ENCODE measurements around the gene PHF19.
A peak's percentile ranks its signal among the peaks of the same experiment; 100 is the strongest.

The PHF19 gene

DNA sequence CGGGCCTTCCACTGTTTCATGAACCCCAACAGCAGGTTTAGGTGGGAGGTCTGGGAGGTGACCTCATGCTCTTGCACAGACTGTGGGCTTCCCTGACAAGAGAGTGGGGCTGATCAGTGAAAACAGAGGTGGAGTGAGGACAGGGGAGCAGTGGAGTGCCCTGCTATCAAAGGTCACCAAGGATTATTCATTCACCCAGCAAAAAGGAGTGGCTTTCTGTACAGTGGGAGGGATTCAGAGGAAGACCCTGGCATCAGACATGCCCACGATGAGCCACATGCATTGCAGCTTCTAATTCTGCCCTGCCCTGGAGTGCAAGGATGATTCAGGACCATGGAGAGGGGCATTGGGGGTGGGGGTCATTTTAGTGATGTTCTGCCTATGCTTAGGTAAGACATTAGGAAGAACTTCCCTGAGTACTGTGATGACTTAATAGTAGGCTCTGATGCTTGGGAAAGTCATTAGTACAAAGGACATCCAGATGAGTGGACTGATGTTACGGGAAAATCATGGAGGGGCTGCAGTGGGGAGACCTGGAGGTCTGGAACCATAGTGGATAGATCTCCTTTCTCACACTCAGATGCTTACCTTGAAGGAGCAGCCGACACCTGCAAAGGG is 36.8 kb upstream of the PHF19 start:
- no peak for DNase-seq

DNA sequence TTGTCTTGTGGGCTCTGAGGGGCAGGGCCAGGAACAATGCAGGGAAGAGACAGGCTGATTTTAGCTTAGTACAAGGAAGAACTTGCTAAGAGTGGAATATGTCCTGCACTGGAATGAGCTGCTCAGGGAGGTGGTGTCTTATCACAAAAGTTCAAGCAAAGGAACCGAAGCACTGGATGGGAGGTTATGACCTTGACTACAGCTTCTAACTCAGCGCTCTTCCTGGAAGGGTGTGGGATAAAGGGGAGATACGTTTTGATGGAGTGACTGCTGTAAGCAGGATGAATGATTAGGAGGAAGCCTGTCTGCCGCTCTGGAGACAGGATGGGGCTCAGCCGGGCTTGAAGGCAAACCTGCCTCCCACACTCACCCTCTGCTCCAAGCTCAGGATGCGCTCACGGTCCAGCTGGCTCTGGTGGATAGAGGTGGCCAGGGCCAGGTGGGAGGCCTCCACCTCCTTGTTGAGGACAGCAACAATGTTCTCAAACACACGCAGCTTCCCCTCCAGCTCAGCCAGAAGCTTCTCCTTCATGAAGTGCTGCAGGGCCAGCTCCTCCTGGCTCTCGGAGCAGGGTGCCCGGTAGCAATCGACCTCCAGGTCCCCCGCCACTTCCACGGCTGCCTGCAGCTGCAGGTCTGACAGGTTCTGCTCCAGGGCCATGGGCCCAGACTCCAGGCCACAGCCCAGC is 36.1 kb upstream of the PHF19 start:
- no peak for DNase-seq

DNA sequence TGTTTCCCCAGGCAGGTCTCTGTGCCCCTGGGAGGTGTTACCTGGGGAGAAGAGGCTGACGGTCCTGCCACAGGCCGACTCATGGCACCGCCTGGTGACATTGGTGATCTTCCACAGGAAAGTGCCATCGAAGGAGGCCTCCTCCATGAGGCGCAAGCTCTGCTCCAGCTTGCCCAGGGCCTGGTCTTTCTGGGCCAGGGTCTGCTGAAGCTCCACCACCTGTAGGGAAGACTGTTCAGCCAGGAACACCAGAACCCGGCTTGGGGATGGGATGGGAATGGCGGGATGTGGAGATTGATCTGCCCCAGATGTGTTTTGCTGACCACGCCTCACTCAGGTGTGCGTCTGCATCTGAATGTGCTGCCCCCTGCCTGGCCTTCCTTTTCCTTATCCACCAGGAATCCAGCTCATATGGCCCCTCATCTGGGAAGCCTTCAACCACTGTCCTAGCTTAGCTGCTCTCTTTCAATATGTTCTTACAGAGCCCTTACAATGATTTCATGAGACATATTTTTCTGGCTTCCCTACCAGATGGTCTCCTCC is 34.4 kb upstream of the PHF19 start:
- DNase-seq = no peak

DNA sequence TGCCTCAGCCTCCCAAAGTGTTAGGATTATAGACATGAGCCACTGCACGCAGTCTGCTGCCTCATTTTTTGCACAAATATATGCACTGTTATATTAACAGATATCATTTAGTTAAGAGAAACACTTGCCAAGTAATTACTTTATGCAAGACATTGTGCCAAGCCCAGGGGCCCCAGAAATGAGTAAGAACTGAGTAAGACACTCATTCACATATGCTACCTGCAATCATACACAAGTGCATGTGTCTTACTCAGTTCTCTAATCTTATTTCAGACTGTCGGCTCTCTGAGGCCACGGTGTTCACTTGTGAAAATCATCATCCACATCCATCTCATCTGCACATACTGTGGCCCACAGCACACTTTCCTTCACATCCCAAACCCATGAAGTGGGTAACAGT is 33.7 kb upstream of the PHF19 start:
- no peak for DNase-seq

DNA sequence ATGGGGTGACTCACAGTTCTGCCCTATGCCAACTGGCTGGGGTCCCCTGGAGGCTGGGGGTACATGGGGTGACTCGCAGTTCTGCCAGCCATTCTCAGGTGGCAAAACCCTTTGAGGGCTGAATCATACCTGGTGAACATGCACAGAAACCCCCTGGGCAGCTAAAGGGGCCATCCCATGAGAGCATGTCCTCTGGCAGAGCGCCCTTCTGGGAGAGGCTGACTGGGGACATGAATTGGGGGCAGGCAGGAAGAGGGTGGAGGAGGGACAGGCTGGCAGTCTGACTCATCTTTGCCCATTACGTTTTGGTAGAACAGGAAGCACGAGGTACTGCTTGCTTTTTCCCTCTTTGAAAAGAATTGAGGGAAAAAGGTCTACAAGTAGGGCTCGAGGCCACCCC is 32.9 kb upstream of the PHF19 start:
- peak; percentile 70 for DNase-seq

DNA sequence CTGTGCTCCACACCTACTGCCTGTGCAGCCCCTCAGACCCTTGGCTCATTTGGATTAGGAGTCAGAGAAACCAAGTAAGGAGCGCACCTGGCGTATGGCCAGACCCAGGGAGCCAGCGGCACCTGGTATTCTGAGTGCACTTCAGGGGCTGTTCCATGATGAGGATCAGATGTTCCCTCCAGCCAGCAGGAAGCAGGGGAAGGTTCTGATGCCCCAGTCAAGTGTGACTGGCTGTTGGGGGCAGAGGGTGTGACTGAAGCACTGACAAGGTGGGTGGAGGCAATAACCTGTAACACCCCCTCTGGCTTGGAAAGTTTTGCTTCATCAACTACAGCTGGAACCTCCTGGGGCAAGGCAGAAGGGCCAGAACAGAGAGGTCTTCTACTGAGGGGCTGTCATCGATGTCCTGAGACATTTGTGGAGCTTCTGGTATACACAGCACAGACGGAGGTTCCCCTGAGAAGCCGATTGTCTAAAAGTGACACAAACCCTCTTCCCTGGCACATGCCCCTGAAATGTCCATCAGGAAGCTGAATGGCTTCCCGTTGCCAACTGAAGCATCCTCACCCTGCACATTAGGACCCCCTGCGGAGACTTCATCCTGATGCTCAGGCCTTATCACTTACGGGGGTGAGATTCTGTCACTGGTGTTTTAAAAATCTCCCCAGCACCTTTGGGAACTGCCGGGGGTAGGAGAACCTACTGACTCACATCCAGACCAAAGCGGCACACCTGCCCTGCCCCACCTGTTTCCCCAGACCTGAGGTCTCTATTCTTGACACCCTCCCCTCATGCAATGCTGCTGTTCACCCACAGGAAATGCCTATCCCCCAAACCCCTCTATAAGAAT is 28.6 kb upstream of the PHF19 start:
- peak; percentile 54 for DNase-seq

DNA sequence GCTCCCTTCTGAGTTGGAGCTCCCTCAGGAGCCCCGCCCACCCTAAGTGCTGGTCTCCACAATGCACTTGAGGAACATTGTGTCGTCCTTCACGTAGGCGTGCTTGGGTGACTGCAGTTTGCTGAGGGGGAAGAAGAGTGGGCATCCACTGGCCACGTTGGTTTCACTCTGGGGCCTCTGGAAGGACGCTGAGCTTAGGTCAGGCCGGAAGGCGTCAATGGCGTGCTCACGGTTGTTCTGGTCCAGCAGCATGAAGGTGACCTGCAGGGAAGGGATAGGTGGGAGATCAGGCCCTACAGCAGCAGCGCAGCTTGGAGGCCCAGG is 28.0 kb upstream of the PHF19 start:
- DNase-seq = no peak

DNA sequence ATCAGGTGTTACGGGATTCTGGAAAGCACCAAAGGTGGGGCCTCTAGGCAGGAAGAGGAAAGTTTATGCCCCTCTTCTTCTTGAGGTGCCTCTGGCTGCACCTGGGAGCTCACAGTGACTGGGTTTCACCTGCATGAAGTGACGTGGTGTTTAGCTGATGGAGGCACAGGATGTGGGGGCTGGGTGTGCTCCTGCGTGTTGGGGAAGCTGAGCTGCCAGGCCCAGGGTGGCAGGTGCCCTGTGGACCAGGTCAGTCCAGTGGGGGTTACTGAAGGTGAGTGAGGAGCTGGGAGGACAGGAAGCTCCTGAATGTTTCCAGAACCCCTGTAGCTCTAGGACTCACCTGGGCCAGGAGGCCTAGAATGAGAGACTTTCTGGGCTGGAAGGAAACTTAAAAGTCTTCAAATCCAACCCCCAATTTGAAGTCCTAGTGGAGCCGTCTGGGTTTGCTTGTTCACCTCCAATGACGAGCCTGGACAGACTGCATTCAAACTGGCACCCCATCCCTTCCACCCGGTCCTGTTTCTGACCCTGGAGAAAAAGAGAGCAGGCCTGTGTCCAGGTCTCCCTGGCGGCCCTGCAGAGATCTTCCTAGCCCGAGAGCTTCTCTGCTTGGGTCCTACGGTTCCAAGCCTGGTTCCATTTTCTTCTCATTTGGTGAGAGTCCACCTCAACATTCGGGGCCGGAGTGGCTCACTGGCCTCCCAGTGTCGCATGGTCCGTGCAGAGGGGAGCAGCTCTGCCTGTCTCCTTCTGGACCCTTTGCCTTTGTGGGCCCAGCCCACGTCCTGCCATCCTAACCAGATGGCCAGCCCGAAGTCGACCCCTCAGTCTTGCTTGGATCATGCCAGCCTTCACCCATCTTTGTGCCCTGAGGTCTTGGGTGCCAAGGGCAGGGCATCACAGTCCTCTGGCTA is 27.3 kb upstream of the PHF19 start:
- peak; percentile 84 for DNase-seq

DNA sequence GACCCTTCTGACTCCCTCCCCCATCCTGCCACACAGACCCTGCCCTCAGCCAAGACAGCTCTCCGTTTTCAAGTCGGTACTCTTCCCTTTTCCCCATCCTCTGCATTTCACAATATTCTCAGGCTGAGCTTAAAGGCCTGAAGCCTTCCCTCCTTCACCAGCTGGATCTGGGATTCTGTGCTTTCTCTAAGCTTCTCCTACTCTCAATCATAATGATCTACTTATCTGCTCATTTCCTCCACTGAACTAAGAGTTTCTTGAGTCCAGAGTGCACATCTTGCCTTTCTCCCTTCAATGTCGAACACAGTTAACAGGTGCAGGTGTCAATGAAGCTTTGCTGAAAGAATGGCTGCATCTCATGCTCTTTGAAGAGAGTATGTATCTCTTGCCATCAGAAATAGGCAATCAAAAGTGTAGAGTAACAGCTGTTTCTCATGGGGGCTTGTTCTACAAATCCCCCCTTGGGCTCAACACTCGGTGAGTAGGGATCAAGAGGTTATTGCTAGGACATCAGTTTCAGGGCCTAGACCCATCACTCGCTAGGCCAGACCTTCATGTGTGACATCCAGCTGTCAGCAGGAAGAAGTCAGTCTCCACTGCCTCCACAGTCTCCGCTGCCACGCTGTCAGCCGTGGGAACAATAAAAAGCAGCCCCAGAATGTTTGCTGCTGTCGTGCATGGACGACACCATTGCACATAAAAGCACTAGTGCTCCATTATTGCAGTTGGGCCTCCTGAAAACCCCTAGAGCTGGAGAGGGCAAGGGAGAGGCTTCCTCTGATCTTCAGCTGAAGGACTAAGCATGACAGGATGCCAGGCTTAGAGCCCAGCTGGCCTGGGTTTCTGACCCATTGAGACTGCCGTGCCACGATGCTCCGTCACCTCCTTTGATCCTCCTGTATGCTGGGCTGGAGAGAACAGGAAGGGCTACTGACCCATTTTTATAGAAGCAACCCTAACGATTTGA is 25.9 kb upstream of the PHF19 start:
- DNase-seq = peak; percentile 42

DNA sequence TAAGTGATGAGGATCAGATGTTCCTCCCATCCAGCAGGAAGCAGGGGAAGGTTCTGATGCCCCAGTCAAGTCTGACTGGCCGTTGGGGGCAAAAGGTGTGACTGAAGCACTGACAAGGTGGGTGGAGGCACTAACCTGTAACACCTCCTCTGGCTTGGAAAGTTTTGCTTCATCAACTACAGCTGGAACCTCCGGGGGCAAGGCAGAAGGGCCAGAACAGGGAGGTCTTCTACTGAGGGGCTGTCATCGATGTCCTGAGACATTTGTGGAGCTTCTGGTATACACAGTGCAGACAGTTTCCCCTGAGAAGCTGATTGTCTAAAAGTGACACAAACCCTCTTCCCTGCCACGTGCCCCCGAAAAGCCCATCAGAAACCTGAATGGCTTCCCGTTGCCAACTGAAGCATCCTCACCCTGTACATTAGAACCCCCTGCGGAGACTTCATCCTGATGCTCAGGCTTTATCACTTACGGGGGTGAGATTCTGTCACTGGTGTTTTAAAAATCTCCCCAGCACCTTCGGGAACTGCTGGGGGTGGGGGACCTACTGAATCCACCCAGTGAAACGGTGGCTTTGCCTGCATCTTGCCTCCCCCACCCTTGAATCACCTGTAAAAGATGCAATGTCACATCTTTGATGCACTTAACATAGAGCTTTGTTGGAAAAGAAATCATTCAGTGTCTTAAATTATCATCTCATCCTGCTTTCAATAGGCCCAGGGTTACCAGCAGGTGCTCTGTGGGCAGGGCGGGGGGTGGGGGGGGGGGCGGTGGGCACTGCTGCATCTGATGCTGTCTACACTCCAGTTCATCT is 25.0 kb upstream of the PHF19 start:
- DNase-seq = peak; percentile 34

DNA sequence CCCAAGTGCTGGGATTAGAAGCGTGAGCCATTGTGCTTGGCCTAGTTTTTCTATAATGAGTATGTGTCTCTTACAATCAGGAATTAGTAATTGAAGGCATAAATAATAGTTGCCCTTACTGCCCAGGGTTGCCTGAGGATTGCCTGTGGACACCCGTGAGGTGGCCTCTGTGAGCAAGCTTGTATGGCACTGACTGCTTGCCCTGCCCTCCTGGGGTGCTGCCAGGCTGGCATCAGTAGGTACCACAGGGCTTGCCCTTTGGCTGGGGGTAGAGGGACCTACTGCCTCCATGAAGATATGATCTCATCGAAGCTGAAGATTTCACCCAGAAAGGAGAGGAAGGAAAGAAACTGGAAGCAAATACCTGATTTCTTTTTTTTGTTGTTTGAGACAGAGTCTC is 23.8 kb upstream of the PHF19 start:
- DNase-seq = no peak

DNA sequence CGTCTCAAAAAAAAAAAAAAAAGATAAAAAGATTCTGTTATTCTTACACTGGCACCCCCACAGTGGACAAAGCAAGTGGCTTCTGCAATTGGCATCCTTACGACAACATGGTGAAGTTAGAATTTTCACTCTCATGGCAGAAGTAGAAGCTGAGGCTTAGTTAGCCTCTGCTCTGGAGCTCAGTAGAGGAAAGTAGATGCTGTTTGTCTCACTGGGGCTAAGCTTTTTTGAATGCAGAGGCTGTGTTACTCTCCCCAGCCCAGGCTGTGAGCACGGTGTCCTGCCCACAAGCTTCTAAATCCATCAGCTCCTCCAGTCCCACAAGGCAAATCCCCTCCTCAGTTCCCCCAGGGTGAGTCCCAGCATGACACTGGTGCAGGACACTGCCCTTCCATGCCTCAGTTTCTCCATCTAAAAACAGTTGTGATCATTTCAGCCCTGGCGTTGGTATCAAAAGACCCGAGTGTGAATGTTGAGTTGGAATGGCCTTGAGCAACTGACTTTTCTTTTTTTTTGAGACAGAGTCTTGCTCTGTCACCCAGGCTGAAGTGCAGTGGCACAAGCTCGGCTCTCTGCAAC is 22.6 kb upstream of the PHF19 start:
- peak; percentile 24 for DNase-seq

DNA sequence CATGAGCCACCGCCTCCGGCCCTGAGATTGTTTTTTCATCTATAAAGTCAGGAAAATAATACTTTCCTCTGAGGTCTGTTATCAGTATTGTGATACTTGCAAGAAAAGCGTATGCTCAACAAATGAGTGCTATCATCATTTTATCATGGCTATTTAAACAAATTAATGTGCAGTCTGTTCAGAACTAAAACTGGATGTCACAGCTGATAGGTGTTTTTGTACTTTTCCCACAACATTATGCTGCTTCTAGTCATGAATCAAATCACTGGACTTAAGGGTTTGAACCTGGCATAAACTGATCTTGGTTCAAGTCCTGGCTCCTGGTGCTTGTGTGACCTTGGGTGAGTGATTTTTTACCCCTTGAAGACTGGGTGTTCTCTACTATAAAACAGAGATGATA is 21.4 kb upstream of the PHF19 start:
- DNase-seq = peak; percentile 13

DNA sequence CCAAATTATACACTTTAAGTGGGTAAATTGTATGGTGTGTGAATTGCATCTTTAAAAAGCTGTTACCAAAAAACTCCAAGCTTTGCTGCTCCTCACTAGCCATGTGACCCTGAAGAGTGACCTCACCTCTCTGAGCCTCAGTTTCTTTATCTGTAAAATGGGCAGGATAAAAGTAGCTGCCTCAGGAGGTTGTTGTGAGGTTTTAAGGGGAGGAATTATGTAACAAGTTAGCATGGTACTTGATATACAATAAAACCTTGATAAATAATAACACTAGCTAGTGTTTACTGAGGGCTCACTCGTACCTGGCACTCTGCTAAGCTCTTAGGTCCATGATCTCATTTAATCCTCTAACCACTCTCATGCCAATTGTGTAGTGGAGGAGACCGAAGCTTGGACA is 19.0 kb upstream of the PHF19 start:
- DNase-seq = peak; percentile 16

DNA sequence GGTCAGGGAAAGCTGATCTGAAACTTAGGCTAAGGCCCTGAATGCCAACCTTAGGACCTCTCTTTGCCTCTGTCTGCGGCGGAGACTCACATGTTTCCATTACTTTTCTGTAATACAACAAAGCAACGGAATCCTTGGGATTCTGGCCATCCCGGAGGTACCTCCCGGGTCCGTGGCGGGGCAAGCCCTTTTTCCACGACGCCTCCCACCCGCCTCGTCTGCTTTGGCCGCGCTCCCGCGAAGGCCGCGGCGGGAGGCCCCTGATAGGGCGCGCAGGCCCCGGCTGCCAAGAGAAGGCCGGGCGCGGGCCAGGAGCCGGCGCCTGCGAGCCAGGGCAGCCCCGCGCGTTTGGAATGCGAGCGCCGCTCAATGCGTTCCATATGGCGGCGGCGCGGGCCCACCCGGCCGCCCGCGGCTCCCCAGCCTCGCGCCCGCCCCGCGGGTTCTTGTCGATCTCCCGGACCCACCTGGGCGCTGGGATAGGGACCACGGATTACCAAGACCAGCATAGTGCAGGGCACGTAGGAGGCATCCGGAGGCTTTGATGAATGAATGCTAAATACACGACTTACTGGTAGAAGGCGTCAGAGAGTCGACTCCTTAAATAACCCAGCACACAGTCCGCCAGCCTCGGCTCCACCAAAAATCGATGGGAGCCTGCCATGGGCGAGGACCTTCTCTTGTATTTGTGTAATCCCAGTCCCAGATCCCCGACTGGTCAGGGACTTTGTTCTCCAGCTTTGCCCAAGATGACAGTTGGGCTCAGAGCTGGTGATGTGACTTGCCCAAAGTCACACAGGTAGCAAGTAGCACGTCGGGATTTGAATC is 17.5 kb upstream of the PHF19 start:
- peak; percentile 10 for DNase-seq

DNA sequence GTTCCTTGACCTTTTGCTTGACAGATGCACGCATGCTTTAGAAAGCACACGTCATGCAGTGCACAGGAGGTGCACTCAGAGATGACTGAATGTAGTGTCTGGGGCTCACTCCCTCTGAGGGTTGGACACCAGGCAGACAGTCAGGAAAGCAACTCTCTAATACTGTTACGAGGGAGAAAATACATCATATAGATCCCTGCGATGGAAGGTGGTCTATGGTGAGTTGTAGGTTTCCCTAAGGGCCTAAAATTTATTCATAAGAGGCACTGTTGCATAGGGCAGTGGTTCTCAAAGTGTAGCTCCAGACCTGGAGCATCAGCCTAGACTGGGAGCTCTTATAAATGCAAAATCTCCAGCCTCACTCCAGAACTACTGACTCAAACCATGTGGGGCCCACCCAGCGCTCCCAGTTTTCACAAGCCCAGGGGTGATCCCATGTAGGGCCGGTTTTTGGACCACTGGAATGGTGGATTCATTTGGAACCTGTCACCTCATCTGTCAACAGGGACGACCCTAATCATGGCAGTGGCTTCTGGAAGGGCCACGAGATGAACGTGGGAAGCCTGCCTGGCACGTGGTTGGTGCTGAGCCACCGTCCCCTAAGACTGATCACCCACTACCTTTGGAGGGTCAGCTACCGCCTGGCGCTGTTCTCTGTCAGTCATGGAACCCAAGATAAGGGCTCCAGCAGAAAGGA is 16.8 kb upstream of the PHF19 start:
- DNase-seq = no peak

DNA sequence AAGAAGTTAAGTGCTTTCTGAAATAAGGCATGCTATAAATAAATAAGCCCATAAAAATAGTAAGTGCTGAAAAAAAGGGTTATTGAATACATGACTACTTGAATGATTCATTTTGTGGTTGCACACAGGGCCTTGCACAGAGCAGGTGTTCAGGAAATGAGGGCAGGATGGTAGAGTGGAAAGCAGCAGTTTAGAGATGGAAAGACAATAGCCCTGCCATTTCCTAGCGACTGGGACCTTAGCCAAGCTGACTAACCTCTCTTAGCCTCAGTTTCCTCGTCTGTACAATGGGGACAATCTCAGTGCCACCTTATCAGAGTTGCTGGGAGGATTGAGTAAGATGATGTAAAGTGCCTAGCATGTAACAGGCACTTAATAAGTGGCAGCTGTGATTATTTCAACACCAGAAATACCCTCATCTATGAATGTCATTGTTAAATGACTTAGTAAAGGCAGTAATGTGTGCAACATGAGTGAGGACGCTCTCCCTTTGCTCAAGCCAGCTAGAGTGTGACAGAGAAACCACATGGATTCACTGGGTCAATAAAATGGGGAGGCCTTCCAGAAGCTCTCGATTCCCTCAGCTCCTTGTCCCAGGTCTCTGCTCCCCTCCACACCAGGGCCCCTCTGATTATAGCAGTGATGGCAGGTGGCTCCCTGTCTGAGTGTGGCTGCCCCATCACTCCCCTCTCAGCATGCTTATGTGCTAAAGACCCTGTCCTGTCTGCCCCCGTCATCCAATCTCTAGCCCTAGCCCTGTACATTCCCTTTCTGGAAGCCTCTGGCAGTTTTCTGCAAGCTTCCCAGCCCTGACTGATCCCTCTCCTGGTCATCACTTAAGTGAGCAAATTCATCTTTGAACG is 16.0 kb upstream of the PHF19 start:
- peak; percentile 82 for DNase-seq

Measured in CD4-positive, alpha-beta T cell treated with Interleukin-17A for 1 hour (primary cell).